Breast epithelium (tissue), 4 donors: ENCODE data around the gene RAC2. TPM values are rescaled to one million over a fixed set of nuclear protein-coding genes. Genes with fewer than 3 reads are reported as not detected.

ENCODE experiments used
- DNase-seq, 2 donors: peaks; one replicate each; pipeline ENCODE4 v3.0.0-alpha.2; 2019; ENCODE audit warnings: low spot score in 2 of 2
- H3K27ac ChIP-seq, 2 donors: fragments of 200-600 bp; sonication (generic) in 1 of 2; one replicate each; pipeline ENCODE4 v1.5.1; 2016 to 2019; ENCODE audit warnings: mild to moderate bottlenecking in 1 of 2
- H3K27me3 ChIP-seq, 2 donors: fragments of 200-600 bp; sonication (generic) in 1 of 2; one replicate each; pipeline versions ENCODE4 v1.5.1 to v1.6.0; 2017 to 2019; ENCODE audit warnings: control low read depth in 1 of 2, mild to moderate bottlenecking in 1 of 2
- H3K36me3 ChIP-seq: fragments of 200-600 bp; one replicate; pipeline ENCODE4 v1.5.1; 2019
- H3K4me1 ChIP-seq, 2 donors: fragments of 200-600 bp; sonication (generic); one replicate each; pipeline ENCODE4 v1.5.1; 2016 to 2019; ENCODE audit warnings: control low read depth in 1 of 2
- H3K4me3 ChIP-seq, 3 donors: fragments of 200-600 bp; sonication (generic); 1 replicate in 2 of 3; 2 replicates in 1 of 3; pipeline ENCODE4 v1.5.1; 2016 to 2019; ENCODE audit warnings: mild to moderate bottlenecking in 3 of 3, moderate library complexity in 2 of 3
- H3K9me3 ChIP-seq, 2 donors: fragments of 200-600 bp; sonication (generic) in 1 of 2; one replicate each; pipeline ENCODE4 v1.5.1; 2016 to 2019; ENCODE audit warnings: control low read depth in 1 of 2
- CTCF ChIP-seq, 3 donors: fragments of 450-650 bp; IDR thresholded peaks; one replicate each; pipeline ENCODE4 v1.5.1; 2016 to 2017; ENCODE audit warnings: antibody characterized with exemption in 3 of 3, mild to moderate bottlenecking in 3 of 3, moderate library complexity in 3 of 3
- POLR2A ChIP-seq: fragments of 450-650 bp; IDR thresholded peaks from one replicate; pipeline ENCODE4 v1.6.1; 2016; ENCODE audit warnings: antibody characterized with exemption, mild to moderate bottlenecking, moderate library complexity
- POLR2AphosphoS5 ChIP-seq, 3 donors: sonication (generic); formaldehyde crosslinking; IDR thresholded peaks; one replicate each; pipeline ENCODE4 v1.6.1; 2017; ENCODE audit warnings: antibody characterized with exemption in 3 of 3
- intact Hi-C: fragments of 100-400 bp; cut with DNase I; formaldehyde crosslinking; loops from one replicate; pipeline ENCODE4 v1.15.1; 2023; ENCODE audit warnings: low total_unique reads
- total RNA-seq, 3 donors: library from RNA; depleted of rRNA; stranded (reverse); fragments of >200 nt; gene quantifications; one replicate each; pipeline ENCODE4 v1.1.0, GENCODE V29; 2016

RAC2 gene
- total RNA-seq, 3 donors from 2014 or later, result 10.5 to 12.0 (median 11.5) TPM

- Histone ChIP-seq H3K36me3 (no peaks in the 10 kb centered on the region), H3K27me3 (no peaks in the 10 kb centered on the region), H3K4me1 (no peaks in the 10 kb centered on the region), H3K9me3 (no peaks in the 10 kb centered on the region), H3K4me3 (no peak overlapping the region), H3K27ac (no peak overlapping the region)
- TF ChIP-seq POLR2A, result no peak
- no peak for TF ChIP-seq POLR2AphosphoS5 (IDR thresholded peaks at IDR 0.05)
- TF ChIP-seq CTCF (IDR thresholded peaks at IDR 0.05), result no peak
- DNase-seq, result no peak
- intact Hi-C loops, result no loop called here
Observed at GRCh38 chr22:37226087-37226486, 18.0 kb downstream of the RAC2 start.

- Histone ChIP-seq H3K9me3 (no peaks in the 10 kb centered on the region), H3K4me1 (no peaks in the 10 kb centered on the region), H3K4me3 (no peak overlapping the region), H3K36me3 (no peaks in the 10 kb centered on the region), H3K27ac (no peak overlapping the region), H3K27me3 (no peaks in the 10 kb centered on the region)
- intact Hi-C loops, result no loop called here
- no peak for TF ChIP-seq CTCF (IDR thresholded peaks at IDR 0.05)
- no peak for TF ChIP-seq POLR2A
- no peak for TF ChIP-seq POLR2AphosphoS5 (IDR thresholded peaks at IDR 0.05)
- DNase-seq, result no peak
Observed at GRCh38 chr22:37225481-37225880, 18.6 kb downstream of the RAC2 start.

- TF ChIP-seq POLR2A (no peak), CTCF (IDR thresholded peaks at IDR 0.05) (no peak), POLR2AphosphoS5 (IDR thresholded peaks at IDR 0.05) (no peak)
- DNase-seq, result no peak
- no peaks in the 10 kb centered on the region for H3K4me1 ChIP-seq
- no peaks in the 10 kb centered on the region for H3K9me3 ChIP-seq
- intact Hi-C loops, result loop anchor here (5.0 kb wide), 1 partner anchor 593 kb away; no protein-coding TSS in a partner anchor
- H3K27ac ChIP-seq, result no peak overlapping the region
- H3K4me3 ChIP-seq, result no peak overlapping the region
- no peaks in the 10 kb centered on the region for H3K27me3 ChIP-seq
- no peaks in the 10 kb centered on the region for H3K36me3 ChIP-seq
Observed at GRCh38 chr22:37224757-37225420, 19.2 kb downstream of the RAC2 start.

- no peak for DNase-seq
- TF ChIP-seq POLR2AphosphoS5 (IDR thresholded peaks at IDR 0.05), result no peak
- Histone ChIP-seq H3K36me3 (no peaks in the 10 kb centered on the region), H3K9me3 (no peaks in the 10 kb centered on the region), H3K27ac (no peak overlapping the region), H3K27me3 (no peaks in the 10 kb centered on the region), H3K4me1 (no peaks in the 10 kb centered on the region), H3K4me3 (no peak overlapping the region)
- intact Hi-C loops, result loop anchor here (5.0 kb wide), 1 partner anchor 592 kb away; no protein-coding TSS in a partner anchor
Observed at GRCh38 chr22:37223965-37224551, 20.0 kb downstream of the RAC2 start.

- no peaks in the 10 kb centered on the region for H3K4me1 ChIP-seq
- H3K27me3 ChIP-seq, result no peaks in the 10 kb centered on the region
- DNase-seq, result no peak
- no peak overlapping the region for H3K4me3 ChIP-seq
- no peak overlapping the region for H3K27ac ChIP-seq
- no peaks in the 10 kb centered on the region for H3K36me3 ChIP-seq
- no peak for TF ChIP-seq POLR2A
- no peak for TF ChIP-seq CTCF (IDR thresholded peaks at IDR 0.05)
- no peak for TF ChIP-seq POLR2AphosphoS5 (IDR thresholded peaks at IDR 0.05)
- intact Hi-C loops, result loop anchor here (5.0 kb wide), 1 partner anchor 590 kb away; no protein-coding TSS in a partner anchor
- no peaks in the 10 kb centered on the region for H3K9me3 ChIP-seq
Observed at GRCh38 chr22:37222440-37222971, 21.6 kb downstream of the RAC2 start.
